ENCODE results near the gene LCMT1.

GRCh38 chr16:25107466-25107792, 4.1 kb upstream of the LCMT1 start:
- no peak for TF ChIP-seq CTCF (IDR thresholded peaks at IDR 0.05)
- no peak for TF ChIP-seq POLR2A (IDR thresholded peaks at IDR 0.05)

Measured in Peyer's patch (tissue), 4 donors.